ENCODE measurements around the gene RECK.
"Not testable (repeated sequence)": the region's sequence is repeated elsewhere in the genome, so short reads cannot be mapped to it uniquely, and the experiment has no call there.

Gene RECK

DNA sequence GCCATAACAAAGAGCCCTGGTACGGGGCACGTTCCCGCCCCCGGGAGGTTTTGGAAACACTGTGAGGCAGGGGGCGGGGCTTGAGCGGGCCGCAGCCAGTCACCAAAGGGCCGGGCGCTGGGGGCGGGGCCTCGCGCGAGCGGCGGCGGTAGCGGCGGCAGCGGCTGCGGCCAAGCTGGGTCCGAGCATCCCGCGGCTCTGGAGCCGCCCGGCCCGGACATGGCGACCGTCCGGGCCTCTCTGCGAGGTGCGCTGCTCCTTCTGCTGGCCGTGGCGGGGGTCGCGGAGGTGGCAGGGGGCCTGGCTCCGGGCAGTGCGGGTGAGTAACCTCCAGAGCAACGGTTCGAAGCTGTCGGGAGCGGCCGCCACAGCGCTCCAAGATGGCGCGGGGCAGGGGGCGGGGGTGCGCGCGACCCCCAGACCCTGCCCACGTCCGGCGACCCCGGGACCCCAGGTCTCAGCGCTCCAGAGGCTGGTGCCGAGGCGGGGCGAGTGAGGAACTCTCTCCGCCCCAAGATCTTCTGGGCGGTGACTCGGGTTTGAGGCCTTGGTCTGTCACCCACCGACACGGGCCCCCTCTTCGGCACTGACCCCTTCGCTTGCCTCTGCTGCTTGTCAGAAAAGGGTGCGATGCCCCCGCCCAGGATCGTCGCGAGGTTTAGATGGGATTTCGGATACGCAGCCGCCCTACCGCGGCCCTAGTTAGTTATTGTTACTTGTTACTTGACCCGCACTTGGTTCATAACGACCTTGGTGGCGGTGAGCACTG lies at the start of gene RECK:
TSS of gene RECK (plus strand) at position 134 of the 769 bp plus-strand sequence. CDS start at position 220, 86 bp downstream.
- DNase-seq: peak; percentile 88

DNA sequence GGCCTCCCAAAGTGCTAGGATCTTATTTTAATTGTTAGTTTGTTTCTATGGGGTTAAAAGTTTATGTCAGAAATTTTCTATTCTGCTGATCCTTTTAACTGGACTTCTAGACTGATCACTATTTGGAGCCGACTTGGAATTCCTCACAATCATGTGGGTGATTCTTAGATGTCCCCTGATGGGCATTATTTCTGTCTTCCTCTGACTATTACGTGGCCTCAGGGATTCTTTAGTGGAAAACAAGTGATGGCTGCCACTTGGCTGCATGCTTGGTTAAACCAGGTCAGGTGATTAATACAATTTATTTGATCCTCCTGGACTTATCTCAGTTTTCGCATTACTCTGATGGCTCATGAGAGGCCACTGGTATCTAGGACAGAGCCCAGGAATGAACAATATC lies 46.6 kb upstream of the RECK start:
- no peak for DNase-seq

GRCh38 chr9:35993136-35993535 lies 43.6 kb upstream of the RECK start:
- DNase-seq: not testable (repeated sequence)

DNA sequence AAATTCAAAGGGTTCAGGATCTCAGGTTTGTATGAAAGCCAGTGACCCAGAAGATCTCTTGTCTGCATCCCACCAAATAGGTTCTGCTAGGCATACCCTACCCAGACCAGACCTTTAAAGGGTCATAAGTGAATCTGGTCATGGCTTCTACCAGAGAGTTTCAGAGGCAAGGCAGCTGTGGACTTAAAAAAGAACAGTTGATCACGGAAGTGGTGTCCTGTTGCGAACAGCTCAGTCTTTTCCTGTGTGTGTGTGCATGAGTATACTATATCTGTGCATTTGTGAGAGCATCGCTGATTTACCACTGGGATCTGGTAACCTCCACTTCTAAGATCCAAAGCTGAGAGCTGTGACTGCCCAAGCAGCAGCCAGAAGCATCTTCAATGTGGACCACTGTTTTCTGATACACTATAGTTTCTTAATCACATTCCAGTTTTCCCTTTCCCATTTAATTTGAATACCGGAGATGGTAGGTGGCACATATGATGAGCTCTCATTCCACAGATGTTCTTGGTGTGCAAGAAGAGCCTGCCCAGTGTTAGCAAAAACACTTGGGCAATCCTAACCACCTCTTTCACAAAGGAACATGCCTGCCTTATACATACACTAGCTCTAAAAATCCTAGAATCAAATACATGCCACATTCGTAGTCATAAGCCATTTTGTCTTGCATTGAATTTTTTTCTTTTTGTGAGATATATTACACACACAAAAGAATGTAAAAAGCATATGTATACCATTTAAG lies 42.6 kb upstream of the RECK start:
- peak; percentile 33 for DNase-seq

DNA sequence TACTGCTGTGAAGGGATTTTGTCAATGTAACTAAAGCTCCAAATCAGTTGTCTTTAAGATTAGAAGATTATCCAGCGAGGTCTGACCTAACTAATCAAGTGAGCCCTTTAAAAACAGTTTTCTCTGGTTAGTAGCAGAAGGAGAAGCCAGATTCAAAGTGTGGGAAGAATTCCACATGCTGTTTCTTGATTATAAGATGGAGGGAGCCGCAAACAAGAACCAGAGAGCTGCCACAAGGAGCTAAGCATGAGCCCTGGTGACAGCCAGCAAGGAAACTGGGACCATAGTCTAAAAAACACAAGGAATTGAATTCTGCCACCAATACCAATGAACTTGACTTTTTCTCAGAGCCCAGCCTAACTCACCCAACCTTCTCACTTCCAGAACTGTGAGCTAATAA lies 41.8 kb upstream of the RECK start:
- DNase-seq: no peak

GRCh38 chr9:35996358-35996970 lies 40.2 kb upstream of the RECK start:
- DNase-seq: peak; percentile 35

DNA sequence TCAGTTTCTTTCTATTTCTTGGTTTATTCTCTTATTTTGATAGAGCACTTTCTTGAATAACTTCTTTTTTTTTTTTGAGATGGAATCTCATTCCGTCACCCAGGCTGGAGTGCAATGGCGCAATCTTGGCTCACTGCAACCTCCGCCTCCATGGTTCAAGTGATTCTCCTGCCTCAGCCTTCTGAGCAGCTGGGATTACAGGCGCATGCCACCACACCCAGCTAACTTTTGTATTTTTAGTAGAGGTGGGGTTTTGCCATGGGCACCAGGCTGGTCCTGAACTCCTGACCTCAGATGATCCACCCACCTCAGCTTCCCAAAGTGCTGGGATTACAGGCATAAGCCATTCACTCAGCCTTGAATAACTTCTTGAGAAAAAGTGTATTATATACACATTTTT lies 39.7 kb upstream of the RECK start:
- DNase-seq: not testable (repeated sequence)

- DNase-seq: no peak
Observed at GRCh38 chr9:35998333-35998732, 38.4 kb upstream of the RECK start.

DNA sequence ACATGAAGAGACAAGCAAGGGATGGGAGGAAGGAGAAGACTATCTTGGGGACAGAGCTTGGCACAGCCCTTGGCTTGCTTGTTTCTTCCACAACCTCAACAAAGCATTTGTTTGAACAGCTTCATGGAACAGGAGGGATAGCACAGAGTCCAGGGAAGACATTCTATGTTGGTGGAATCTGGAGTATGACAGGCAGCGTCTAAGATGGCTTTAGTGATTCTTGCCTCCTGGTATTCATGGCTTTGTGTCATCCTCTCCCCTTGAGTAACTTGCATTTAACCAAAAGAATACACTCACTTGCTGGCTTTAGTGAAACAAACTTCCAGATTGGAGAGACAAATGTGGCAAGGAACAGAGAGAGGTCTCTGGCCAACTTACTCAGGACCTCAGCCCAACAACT lies 30.8 kb upstream of the RECK start:
- DNase-seq: no peak

- no peak for DNase-seq
Observed at GRCh38 chr9:36006549-36007315, 30.0 kb upstream of the RECK start.

- DNase-seq: no peak
Observed at GRCh38 chr9:36007316-36007708, 29.4 kb upstream of the RECK start.

DNA sequence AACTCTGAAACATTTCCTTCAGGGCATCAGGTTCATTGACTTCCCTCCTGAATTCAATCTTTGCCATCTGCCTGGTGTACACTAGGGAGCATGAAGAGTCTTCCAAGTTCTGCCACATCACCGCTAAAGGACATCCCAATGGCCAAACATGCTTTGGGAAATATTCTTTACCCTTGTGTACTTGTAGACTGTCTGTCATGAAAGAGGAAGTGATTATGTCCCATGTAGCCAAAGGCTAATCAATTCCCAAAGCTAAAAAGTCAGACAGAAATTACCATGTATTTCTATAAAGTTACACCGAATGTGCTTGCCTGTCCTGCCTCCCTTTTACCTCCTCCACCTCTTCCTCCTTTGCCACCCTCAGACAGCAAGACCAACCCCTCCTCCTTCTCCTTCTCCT lies 28.9 kb upstream of the RECK start:
- no peak for DNase-seq

DNA sequence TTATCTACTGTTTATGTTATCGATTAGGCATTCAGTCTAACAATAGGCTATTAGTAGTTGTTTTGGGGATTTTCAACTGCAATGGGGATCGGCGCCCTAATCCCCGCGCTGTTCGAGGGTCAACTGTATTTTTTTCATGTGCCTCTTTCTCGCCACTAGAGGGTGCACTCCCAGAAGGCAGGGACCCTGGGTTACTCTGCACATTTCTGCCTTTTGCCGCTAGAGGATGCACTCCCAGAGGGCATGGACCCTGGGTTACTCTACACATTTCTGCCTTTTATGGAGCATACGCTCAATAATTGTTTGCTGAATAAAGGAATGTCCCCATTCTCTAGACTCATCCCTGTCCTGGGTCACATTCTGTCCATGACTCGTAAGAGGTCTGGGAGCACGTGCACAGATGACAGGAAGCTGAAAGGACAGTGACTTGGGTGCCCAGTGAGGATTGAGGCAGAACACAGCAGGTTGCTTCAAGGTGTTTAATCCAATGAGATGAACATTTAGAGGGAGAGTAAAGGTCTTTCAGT lies 27.9 kb upstream of the RECK start:
- peak; percentile 78 for DNase-seq

GRCh38 chr9:36011379-36011778 lies 25.3 kb upstream of the RECK start:
- no peak for DNase-seq

GRCh38 chr9:36017278-36017677 lies 19.4 kb upstream of the RECK start:
- no peak for DNase-seq

GRCh38 chr9:36018129-36018528 lies 18.6 kb upstream of the RECK start:
- no peak for DNase-seq

GRCh38 chr9:36018891-36019720 lies 17.6 kb upstream of the RECK start:
- DNase-seq: peak; percentile 60

DNA sequence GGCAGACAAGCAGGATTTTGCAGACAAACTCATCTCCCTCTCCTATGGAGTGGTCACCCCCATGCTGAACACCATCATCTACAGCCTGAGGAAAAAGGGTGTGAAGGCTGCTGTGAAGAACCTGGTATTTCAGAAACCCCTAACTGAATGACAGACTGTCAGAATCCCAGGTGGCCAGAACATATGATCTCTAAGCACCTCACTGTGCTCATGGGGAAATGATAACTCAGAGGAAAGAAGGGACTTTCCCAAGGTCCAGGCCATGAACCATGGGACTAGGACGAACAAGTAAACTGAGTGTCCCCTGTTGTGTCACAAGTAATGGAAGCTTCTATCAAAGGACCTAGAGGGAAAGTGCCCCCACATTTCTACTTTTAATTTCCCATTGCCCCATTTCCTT lies 14.7 kb upstream of the RECK start:
- no peak for DNase-seq

GRCh38 chr9:36023260-36024048 lies 13.3 kb upstream of the RECK start:
- peak; percentile 75 for DNase-seq

DNA sequence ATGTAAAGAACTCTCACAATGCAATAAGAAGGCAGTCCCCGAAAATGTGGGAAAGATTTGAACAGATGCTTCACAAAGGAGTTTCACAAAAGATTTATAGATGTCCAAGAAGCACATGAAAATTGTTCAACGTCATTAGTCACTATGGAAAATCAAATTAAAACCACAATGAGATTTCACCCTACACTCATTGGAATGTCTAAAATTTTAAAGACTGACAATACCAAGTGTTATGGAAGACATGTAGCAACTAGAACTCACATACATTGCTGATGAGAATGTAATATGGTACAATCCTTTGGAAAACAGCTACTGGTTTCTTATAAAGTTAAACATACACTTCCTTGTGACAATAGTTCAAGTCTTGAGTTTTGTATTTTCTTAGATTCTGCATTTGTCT lies 11.0 kb upstream of the RECK start:
- peak; percentile 68 for DNase-seq

GRCh38 chr9:36029202-36029601 lies 7.5 kb upstream of the RECK start:
- no peak for DNase-seq
